ENCODE data around the gene JPT1.

- no peak for TF ChIP-seq EP300 (IDR thresholded peaks at IDR 0.05)
- no peak for TF ChIP-seq CTCF (IDR thresholded peaks at IDR 0.05)
Observed at GRCh38 chr17:75138519-75138918, 15.8 kb downstream of the JPT1 start.

Data from stomach (tissue), 4 donors.